ENCODE results near the gene PPT2. TPM values are rescaled to one million over a fixed set of nuclear protein-coding genes. Genes with fewer than 3 reads are reported as not detected.

PPT2 gene
- total RNA-seq, 6 donors from 2014 or later: 7.0 to 64.8 (median 16.8) TPM

DNA sequence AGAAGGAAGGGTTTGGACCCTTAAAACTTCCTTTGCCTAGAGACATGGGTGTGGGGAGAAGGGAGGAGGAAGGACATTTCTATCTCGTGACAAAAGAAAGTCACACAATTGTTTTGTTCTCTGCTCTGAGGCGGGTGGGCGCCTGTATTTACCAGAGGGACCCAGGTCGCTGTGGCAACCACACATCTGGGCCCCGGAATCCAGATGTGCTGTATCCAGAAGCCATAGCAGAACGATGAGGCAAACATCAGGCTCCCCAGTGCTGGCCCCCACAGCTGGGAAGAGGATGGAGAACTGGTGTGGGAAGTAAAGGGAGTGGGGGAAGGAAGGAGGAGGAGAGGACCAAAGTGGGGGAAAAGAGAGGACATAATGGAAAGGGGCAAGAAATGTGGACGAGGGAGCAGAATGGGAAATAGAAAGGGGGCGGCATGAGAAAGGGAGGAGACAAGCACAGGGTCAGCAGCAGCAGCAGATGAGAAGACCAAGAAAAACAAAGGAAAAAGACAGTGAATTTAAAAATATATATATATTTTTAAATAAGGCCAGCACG lies 41.4 kb upstream of the PPT2 start:
- ATAC-seq (ENCODE audit: low FRiP score in 2 of 2) (peak in 1 of 2 donors; percentile 38), DNase-seq (no peak)
- H3K9me3 ChIP-seq: no peaks in the 10 kb centered on the region
- no peak overlapping the region for H3K4me3 ChIP-seq
- TF ChIP-seq, protein P1, sequence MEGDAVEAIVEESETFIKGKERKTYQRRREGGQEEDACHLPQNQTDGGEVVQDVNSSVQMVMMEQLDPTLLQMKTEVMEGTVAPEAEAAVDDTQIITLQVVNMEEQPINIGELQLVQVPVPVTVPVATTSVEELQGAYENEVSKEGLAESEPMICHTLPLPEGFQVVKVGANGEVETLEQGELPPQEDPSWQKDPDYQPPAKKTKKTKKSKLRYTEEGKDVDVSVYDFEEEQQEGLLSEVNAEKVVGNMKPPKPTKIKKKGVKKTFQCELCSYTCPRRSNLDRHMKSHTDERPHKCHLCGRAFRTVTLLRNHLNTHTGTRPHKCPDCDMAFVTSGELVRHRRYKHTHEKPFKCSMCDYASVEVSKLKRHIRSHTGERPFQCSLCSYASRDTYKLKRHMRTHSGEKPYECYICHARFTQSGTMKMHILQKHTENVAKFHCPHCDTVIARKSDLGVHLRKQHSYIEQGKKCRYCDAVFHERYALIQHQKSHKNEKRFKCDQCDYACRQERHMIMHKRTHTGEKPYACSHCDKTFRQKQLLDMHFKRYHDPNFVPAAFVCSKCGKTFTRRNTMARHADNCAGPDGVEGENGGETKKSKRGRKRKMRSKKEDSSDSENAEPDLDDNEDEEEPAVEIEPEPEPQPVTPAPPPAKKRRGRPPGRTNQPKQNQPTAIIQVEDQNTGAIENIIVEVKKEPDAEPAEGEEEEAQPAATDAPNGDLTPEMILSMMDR (IDR thresholded peaks at IDR 0.05): no peak
- no peak for TF ChIP-seq POLR2A (IDR thresholded peaks at IDR 0.05)
- peaks cover 12 to 29% (median 22%) of the 10 kb centered on the region in 4 donors for H3K36me3 ChIP-seq
- peaks cover 61 to 82% (median 75%) of the 10 kb centered on the region in 4 donors for H3K4me1 ChIP-seq
- WGBS, 2 donors: 54 to 70% methylated on average over 9 of the region's 9 CpGs
- H3K27me3 ChIP-seq: peaks cover 0 to 1% (median 0%) of the 10 kb centered on the region in 4 donors
- peak overlapping the region; percentile 79 to 86 (median 84) for H3K27ac ChIP-seq

DNA sequence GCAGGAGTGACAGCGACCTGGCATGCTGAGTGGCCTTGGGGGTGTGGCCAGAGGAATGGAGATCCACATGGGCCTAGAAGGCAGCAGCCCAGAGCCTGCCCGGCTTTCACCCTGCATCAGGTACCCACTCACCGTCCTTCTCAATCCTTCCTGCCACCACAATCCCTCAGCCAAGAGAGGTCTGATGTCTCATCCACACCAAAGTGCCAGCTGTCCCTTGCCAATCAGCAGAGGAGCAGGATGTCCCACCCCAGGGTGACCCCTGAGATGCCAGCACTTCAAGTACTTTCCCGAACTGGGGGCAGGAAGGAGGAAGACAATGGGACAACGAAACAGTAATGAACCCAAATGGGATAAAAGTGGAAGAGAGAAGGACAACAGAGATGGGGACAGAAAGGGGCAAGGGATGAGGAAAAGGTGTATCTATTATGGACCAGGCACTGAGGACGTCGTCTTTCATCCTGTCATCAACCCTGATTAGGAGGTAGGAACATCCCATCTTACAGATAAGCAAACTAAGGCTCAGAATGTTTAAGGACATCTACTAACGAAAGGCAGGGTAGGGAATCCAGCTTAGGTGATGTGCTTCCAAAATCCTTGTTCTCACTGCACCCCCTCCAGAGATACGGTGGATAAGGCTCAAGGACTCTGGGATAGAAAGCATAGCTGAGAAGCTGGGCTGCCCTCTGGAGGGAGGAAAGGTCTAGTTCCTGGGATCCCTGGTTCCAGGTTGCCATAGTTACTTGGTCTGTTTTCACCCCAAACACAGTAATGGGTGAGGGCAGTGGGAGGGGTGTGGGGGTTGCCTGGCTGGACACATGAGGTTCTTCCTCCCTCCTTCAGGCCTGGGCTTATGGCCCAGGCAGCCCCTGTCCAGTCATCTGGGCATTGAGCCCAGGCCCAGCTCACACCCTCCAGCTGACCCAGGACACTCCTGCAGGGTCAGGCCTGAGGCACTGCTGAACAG lies 40.3 kb upstream of the PPT2 start:
- DNase-seq (peak; percentile 40 to 61), ATAC-seq (ENCODE audit: low FRiP score in 2 of 2) (peak; percentile 72 to 81)
- H3K9me3 ChIP-seq: no peaks in the 10 kb centered on the region
- WGBS, 2 donors: 60 to 69% methylated on average over 8 to 9 of the region's 9 CpGs
- TF ChIP-seq, protein P1 (IDR thresholded peaks at IDR 0.05): peak in 3 of 6 experiments; percentile 7 to 40 (median 12)
- TF ChIP-seq EP300 (IDR thresholded peaks at IDR 0.05): peak in 2 of 4 donors; percentile 53 to 61
- peak in 1 of 4 donors; percentile 14 for TF ChIP-seq POLR2A (IDR thresholded peaks at IDR 0.05)
- TF ChIP-seq POLR2AphosphoS5 (IDR thresholded peaks at IDR 0.05): peak; percentile 69 to 79
- no peak overlapping the region for H3K4me3 ChIP-seq
- peaks cover 24 to 40% (median 34%) of the 10 kb centered on the region in 4 donors for H3K36me3 ChIP-seq
- H3K27me3 ChIP-seq: peaks cover 0 to 1% (median 0%) of the 10 kb centered on the region in 4 donors
- peaks cover 53 to 82% (median 74%) of the 10 kb centered on the region in 4 donors for H3K4me1 ChIP-seq
- H3K27ac ChIP-seq: peak overlapping the region; percentile 79 to 86 (median 84)

DNA sequence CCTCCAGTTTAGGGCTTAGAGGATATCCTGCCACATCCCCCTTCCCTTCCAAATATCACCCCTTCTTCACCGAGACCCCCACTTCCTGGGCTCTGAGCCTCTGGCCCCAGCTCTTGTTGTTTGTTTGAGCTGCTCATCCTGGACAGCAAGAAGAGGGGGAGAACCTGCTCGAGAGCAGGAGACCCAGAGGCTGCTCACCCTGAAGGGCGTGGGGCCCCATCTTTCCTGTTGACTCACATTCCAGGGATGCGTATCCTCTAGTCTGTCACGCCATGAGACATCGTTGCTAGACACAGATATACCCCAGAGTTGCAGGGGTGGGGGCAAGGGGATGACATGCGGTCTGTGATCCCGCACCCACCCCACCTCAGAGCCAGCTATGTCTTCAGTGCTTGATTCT lies 39.1 kb upstream of the PPT2 start:
- peaks cover 53 to 81% (median 78%) of the 10 kb centered on the region in 4 donors for H3K4me1 ChIP-seq
- H3K9me3 ChIP-seq: no peaks in the 10 kb centered on the region
- no peak for DNase-seq
- H3K27ac ChIP-seq: peak overlapping the region; percentile 79 to 86 (median 84)
- ATAC-seq (ENCODE audit: low FRiP score in 2 of 2): peak in 1 of 2 donors; percentile 60
- WGBS, 2 donors: 57 to 62% methylated on average over 7 to 8 of the region's 8 CpGs
- H3K27me3 ChIP-seq: peaks cover 0 to 1% (median 0%) of the 10 kb centered on the region in 4 donors
- peak in 2 of 4 donors; percentile 4 to 87 for TF ChIP-seq EP300 (IDR thresholded peaks at IDR 0.05)
- no peak for TF ChIP-seq POLR2A (IDR thresholded peaks at IDR 0.05)
- TF ChIP-seq POLR2AphosphoS5 (IDR thresholded peaks at IDR 0.05): no peak
- TF ChIP-seq, protein P1 (IDR thresholded peaks at IDR 0.05): no peak
- H3K36me3 ChIP-seq: peaks cover 24 to 45% (median 41%) of the 10 kb centered on the region in 4 donors
- H3K4me3 ChIP-seq: no peak overlapping the region

DNA sequence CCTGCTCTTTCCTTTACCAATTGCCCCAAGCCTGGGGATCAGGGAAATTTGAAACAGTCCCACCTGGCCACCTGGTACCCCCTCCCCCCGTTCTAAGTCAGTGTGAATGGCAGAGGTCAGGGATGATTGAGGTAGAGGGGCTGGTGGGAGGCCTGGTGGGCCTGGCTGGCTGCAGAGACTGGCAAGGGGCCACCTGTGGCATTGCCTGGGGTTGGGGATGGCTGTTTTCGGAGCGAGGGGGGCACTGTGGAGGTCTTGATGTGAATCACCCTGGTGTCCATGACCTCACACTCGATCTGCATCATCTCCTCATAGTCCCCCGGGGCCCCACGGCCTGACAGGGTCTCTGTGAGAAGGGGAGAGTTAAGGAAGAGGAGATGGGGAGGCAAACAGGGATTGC lies 38.3 kb upstream of the PPT2 start:
- H3K27ac ChIP-seq: peak overlapping the region; percentile 22 to 86 (median 82)

More for the DNA sequence above, 38.3 kb upstream of the PPT2 start:
- TF ChIP-seq, protein P1 (IDR thresholded peaks at IDR 0.05): no peak
- no peak for TF ChIP-seq POLR2AphosphoS5 (IDR thresholded peaks at IDR 0.05)
- no peak for TF ChIP-seq POLR2A (IDR thresholded peaks at IDR 0.05)
- TF ChIP-seq EP300 (IDR thresholded peaks at IDR 0.05): no peak
- H3K9me3 ChIP-seq: no peaks in the 10 kb centered on the region
- H3K27me3 ChIP-seq: peaks cover 0 to 1% (median 0%) of the 10 kb centered on the region in 4 donors
- WGBS, 2 donors: 84 to 88% methylated on average over 6 of the region's 6 CpGs
- ATAC-seq (ENCODE audit: low FRiP score in 2 of 2): no peak
- H3K4me3 ChIP-seq: no peak overlapping the region
- peaks cover 27 to 53% (median 49%) of the 10 kb centered on the region in 4 donors for H3K36me3 ChIP-seq
- DNase-seq: no peak
- peaks cover 46 to 75% (median 72%) of the 10 kb centered on the region in 4 donors for H3K4me1 ChIP-seq
